ENCODE measurements around the gene EDIL3.

EDIL3 gene

GRCh38 chr5:84248013-84248412 lies 136.7 kb downstream of the EDIL3 start:
- Histone ChIP-seq H3K9ac (ENCODE audit: low read depth, low read length) (no peak overlapping the region), H3K4me3 (ENCODE audit: low read length) (no peak overlapping the region), H3K27me3 (ENCODE audit: control insufficient read depth, insufficient read depth, low read length) (no peaks in the 10 kb centered on the region), H3K36me3 (ENCODE audit: insufficient read depth, low read length) (no peaks in the 10 kb centered on the region), H3K4me1 (ENCODE audit: control insufficient read depth, insufficient read depth, low read length) (peaks cover 12% of the 10 kb centered on the region), H3K4me2 (ENCODE audit: low read length) (no peak overlapping the region), H3K9me3 (replicated peaks; ENCODE audit: low read length) (no peaks in the 10 kb centered on the region)

- no peak overlapping the region for H3K4me3 ChIP-seq (ENCODE audit: low read length)
Observed at GRCh38 chr5:84242286-84242685, 142.4 kb downstream of the EDIL3 start.

GRCh38 chr5:84239494-84239893 lies 145.2 kb downstream of the EDIL3 start:
- peak overlapping the region; percentile 11 for H3K4me2 ChIP-seq (ENCODE audit: low read length)
- H3K4me3 ChIP-seq (ENCODE audit: low read length) = no peak overlapping the region
- H3K36me3 ChIP-seq (ENCODE audit: insufficient read depth, low read length) = no peaks in the 10 kb centered on the region
- H3K9me3 ChIP-seq (replicated peaks; ENCODE audit: low read length) = no peaks in the 10 kb centered on the region
- H3K4me1 ChIP-seq (ENCODE audit: control insufficient read depth, insufficient read depth, low read length) = peaks cover 3% of the 10 kb centered on the region
- no peaks in the 10 kb centered on the region for H3K27me3 ChIP-seq (ENCODE audit: control insufficient read depth, insufficient read depth, low read length)
- no peak overlapping the region for H3K9ac ChIP-seq (ENCODE audit: low read depth, low read length)

More at GRCh38 chr5:84242286-84242685, 142.4 kb downstream of the EDIL3 start:
- Histone ChIP-seq H3K9ac (ENCODE audit: low read depth, low read length) (no peak overlapping the region), H3K36me3 (ENCODE audit: insufficient read depth, low read length) (no peaks in the 10 kb centered on the region), H3K4me2 (ENCODE audit: low read length) (no peak overlapping the region), H3K4me1 (ENCODE audit: control insufficient read depth, insufficient read depth, low read length) (peaks cover 3% of the 10 kb centered on the region), H3K9me3 (replicated peaks; ENCODE audit: low read length) (no peaks in the 10 kb centered on the region), H3K27me3 (ENCODE audit: control insufficient read depth, insufficient read depth, low read length) (no peaks in the 10 kb centered on the region)

GRCh38 chr5:84237126-84237525 lies 147.6 kb downstream of the EDIL3 start:
- Histone ChIP-seq H3K4me3 (ENCODE audit: low read length) (no peak overlapping the region), H3K27me3 (ENCODE audit: control insufficient read depth, insufficient read depth, low read length) (no peaks in the 10 kb centered on the region), H3K4me2 (ENCODE audit: low read length) (no peak overlapping the region), H3K9me3 (replicated peaks; ENCODE audit: low read length) (no peaks in the 10 kb centered on the region), H3K4me1 (ENCODE audit: control insufficient read depth, insufficient read depth, low read length) (no peaks in the 10 kb centered on the region), H3K36me3 (ENCODE audit: insufficient read depth, low read length) (no peaks in the 10 kb centered on the region), H3K9ac (ENCODE audit: low read depth, low read length) (no peak overlapping the region)

- H3K36me3 ChIP-seq (ENCODE audit: insufficient read depth, low read length) = no peaks in the 10 kb centered on the region
Observed at GRCh38 chr5:84231433-84231832, 153.2 kb downstream of the EDIL3 start.

GRCh38 chr5:84229045-84229444 lies 155.6 kb downstream of the EDIL3 start:
- Histone ChIP-seq H3K4me2 (ENCODE audit: low read length) (no peak overlapping the region), H3K4me3 (ENCODE audit: low read length) (no peak overlapping the region), H3K27me3 (ENCODE audit: control insufficient read depth, insufficient read depth, low read length) (no peaks in the 10 kb centered on the region), H3K4me1 (ENCODE audit: control insufficient read depth, insufficient read depth, low read length) (no peaks in the 10 kb centered on the region), H3K9ac (ENCODE audit: low read depth, low read length) (no peak overlapping the region), H3K9me3 (replicated peaks; ENCODE audit: low read length) (no peaks in the 10 kb centered on the region), H3K36me3 (ENCODE audit: insufficient read depth, low read length) (no peaks in the 10 kb centered on the region)

More at GRCh38 chr5:84231433-84231832, 153.2 kb downstream of the EDIL3 start:
- no peak overlapping the region for H3K4me3 ChIP-seq (ENCODE audit: low read length)
- H3K27me3 ChIP-seq (ENCODE audit: control insufficient read depth, insufficient read depth, low read length) = no peaks in the 10 kb centered on the region
- no peaks in the 10 kb centered on the region for H3K9me3 ChIP-seq (replicated peaks; ENCODE audit: low read length)
- no peaks in the 10 kb centered on the region for H3K4me1 ChIP-seq (ENCODE audit: control insufficient read depth, insufficient read depth, low read length)
- H3K4me2 ChIP-seq (ENCODE audit: low read length) = no peak overlapping the region
- H3K9ac ChIP-seq (ENCODE audit: low read depth, low read length) = no peak overlapping the region

- Histone ChIP-seq H3K4me2 (ENCODE audit: low read length) (no peak overlapping the region), H3K36me3 (ENCODE audit: insufficient read depth, low read length) (no peaks in the 10 kb centered on the region), H3K4me1 (ENCODE audit: control insufficient read depth, insufficient read depth, low read length) (no peaks in the 10 kb centered on the region), H3K9me3 (replicated peaks; ENCODE audit: low read length) (no peaks in the 10 kb centered on the region), H3K4me3 (ENCODE audit: low read length) (no peak overlapping the region), H3K27me3 (ENCODE audit: control insufficient read depth, insufficient read depth, low read length) (no peaks in the 10 kb centered on the region), H3K9ac (ENCODE audit: low read depth, low read length) (no peak overlapping the region)
Observed at GRCh38 chr5:84228266-84228665, 156.4 kb downstream of the EDIL3 start.

- Histone ChIP-seq H3K4me2 (ENCODE audit: low read length) (no peak overlapping the region), H3K4me3 (ENCODE audit: low read length) (no peak overlapping the region), H3K9me3 (replicated peaks; ENCODE audit: low read length) (no peaks in the 10 kb centered on the region), H3K36me3 (ENCODE audit: insufficient read depth, low read length) (no peaks in the 10 kb centered on the region), H3K4me1 (ENCODE audit: control insufficient read depth, insufficient read depth, low read length) (no peaks in the 10 kb centered on the region), H3K27me3 (ENCODE audit: control insufficient read depth, insufficient read depth, low read length) (no peaks in the 10 kb centered on the region), H3K9ac (ENCODE audit: low read depth, low read length) (no peak overlapping the region)
Observed at GRCh38 chr5:84227236-84227635, 157.4 kb downstream of the EDIL3 start.

GRCh38 chr5:84218546-84218945 lies 166.1 kb downstream of the EDIL3 start:
- Histone ChIP-seq H3K9ac (ENCODE audit: low read depth, low read length) (no peak overlapping the region), H3K36me3 (ENCODE audit: insufficient read depth, low read length) (no peaks in the 10 kb centered on the region), H3K9me3 (replicated peaks; ENCODE audit: low read length) (no peaks in the 10 kb centered on the region), H3K27me3 (ENCODE audit: control insufficient read depth, insufficient read depth, low read length) (no peaks in the 10 kb centered on the region), H3K4me2 (ENCODE audit: low read length) (no peak overlapping the region), H3K4me3 (ENCODE audit: low read length) (no peak overlapping the region), H3K4me1 (ENCODE audit: control insufficient read depth, insufficient read depth, low read length) (no peaks in the 10 kb centered on the region)

- H3K9me3 ChIP-seq (replicated peaks; ENCODE audit: low read length) = no peaks in the 10 kb centered on the region
- H3K4me3 ChIP-seq (ENCODE audit: low read length) = no peak overlapping the region
- H3K27me3 ChIP-seq (ENCODE audit: control insufficient read depth, insufficient read depth, low read length) = no peaks in the 10 kb centered on the region
- no peaks in the 10 kb centered on the region for H3K36me3 ChIP-seq (ENCODE audit: insufficient read depth, low read length)
- H3K4me2 ChIP-seq (ENCODE audit: low read length) = no peak overlapping the region
- H3K9ac ChIP-seq (ENCODE audit: low read depth, low read length) = no peak overlapping the region
- H3K4me1 ChIP-seq (ENCODE audit: control insufficient read depth, insufficient read depth, low read length) = no peaks in the 10 kb centered on the region
Observed at GRCh38 chr5:84215521-84215920, 169.2 kb downstream of the EDIL3 start.

GRCh38 chr5:84213861-84214260 lies 170.8 kb downstream of the EDIL3 start:
- Histone ChIP-seq H3K4me2 (ENCODE audit: low read length) (no peak overlapping the region), H3K4me1 (ENCODE audit: control insufficient read depth, insufficient read depth, low read length) (no peaks in the 10 kb centered on the region), H3K36me3 (ENCODE audit: insufficient read depth, low read length) (no peaks in the 10 kb centered on the region), H3K4me3 (ENCODE audit: low read length) (no peak overlapping the region), H3K9ac (ENCODE audit: low read depth, low read length) (no peak overlapping the region), H3K27me3 (ENCODE audit: control insufficient read depth, insufficient read depth, low read length) (no peaks in the 10 kb centered on the region), H3K9me3 (replicated peaks; ENCODE audit: low read length) (no peaks in the 10 kb centered on the region)

- Histone ChIP-seq H3K4me3 (ENCODE audit: low read length) (no peak overlapping the region), H3K9ac (ENCODE audit: low read depth, low read length) (no peak overlapping the region), H3K4me2 (ENCODE audit: low read length) (no peak overlapping the region), H3K36me3 (ENCODE audit: insufficient read depth, low read length) (no peaks in the 10 kb centered on the region), H3K27me3 (ENCODE audit: control insufficient read depth, insufficient read depth, low read length) (no peaks in the 10 kb centered on the region), H3K9me3 (replicated peaks; ENCODE audit: low read length) (no peaks in the 10 kb centered on the region), H3K4me1 (ENCODE audit: control insufficient read depth, insufficient read depth, low read length) (no peaks in the 10 kb centered on the region)
Observed at GRCh38 chr5:84213212-84213611, 171.5 kb downstream of the EDIL3 start.

Data from skeletal muscle satellite cell (primary cell).